A549 (cell line): ENCODE results near the gene ABLIM1. TPM values are rescaled to one million over a fixed set of nuclear protein-coding genes. Genes with fewer than 3 reads are reported as not detected.
A peak's percentile ranks its signal among the peaks of the same experiment; 100 is the strongest.

Source experiments
- ATAC-seq, 2 experiments: fragments of 200-7000 bp in 1 of 2; fragments of >200 bp in 1 of 2; cut with Nextera tagmentation in 1 of 2; cut with Tn5 transposase in 1 of 2; 3 replicates each; pipeline versions ENCODE4 v1.8.0 to v1.9.1; 2018 to 2020; ENCODE audit warnings: mild to moderate bottlenecking in 1 of 2, moderate library complexity in 1 of 2
- CTCF ChIA-PET: fragments of 300-600 bp; sonication (Branson Sonifier 250); formaldehyde crosslinking; extraction: SDS; loops from one replicate; lab custom pipeline; 2021; ENCODE audit warnings: antibody characterized with exemption, inconsistent platforms; lab: Yijun Ruan, JAX
- POLR2A ChIA-PET: fragments of 350-600 bp; formaldehyde crosslinking; extraction: SDS; loops from one replicate; lab custom pipeline; 2021; ENCODE audit warnings: antibody characterized with exemption, inconsistent platforms; lab: Yijun Ruan, JAX
- DNase-seq, 2 experiments: peaks; one replicate each; pipeline versions ENCODE4 v3.0.0 to v3.0.0-alpha.2; 2011 to 2016; ENCODE audit warnings: low read depth in 1 of 2, low spot score in 1 of 2
- FAIRE-seq: peaks from 2 replicates; lab custom pipeline; 2011; peaks lifted over from hg19 to GRCh38; lab: Jason Lieb, UNC
- H3K27ac ChIP-seq, 2 experiments: fragments of >200 bp; sonication (Bioruptor Twin); formaldehyde crosslinking; 3 replicates each; pipeline ENCODE4 v1.5.1; 2016 to 2017
- H3K4me1 ChIP-seq: fragments of >200 bp; sonication (Bioruptor Twin); formaldehyde crosslinking; 3 replicates; pipeline ENCODE4 v1.6.1; 2016
- H3K4me2 ChIP-seq: fragments of >200 bp; sonication (Bioruptor Twin); formaldehyde crosslinking; 3 replicates; pipeline ENCODE4 v1.6.1; 2016
- H3K4me3 ChIP-seq: fragments of >200 bp; sonication (Bioruptor Twin); formaldehyde crosslinking; 3 replicates; pipeline ENCODE4 v1.5.1; 2016
- H3K9me3 ChIP-seq: fragments of >200 bp; sonication (Bioruptor Twin); formaldehyde crosslinking; 3 replicates; pipeline ENCODE4 v1.6.1; 2016
- EP300 ChIP-seq, 2 experiments: fragments of >200 bp; sonication (Bioruptor Twin); formaldehyde crosslinking; IDR thresholded peaks; 2 replicates in 1 of 2; 3 replicates in 1 of 2; pipeline ENCODE4 v1.6.1; 2016 to 2017
- ESRRA ChIP-seq: fragments of 150-350 bp; IDR thresholded peaks from 2 replicates; pipeline ENCODE4 v1.6.1; 2014; ENCODE audit warnings: mild to moderate bottlenecking, low read length, borderline replicate concordance
- FOSB ChIP-seq: fragments of 250-450 bp; sonication (Bioruptor Pico); IDR thresholded peaks from 2 replicates; pipeline ENCODE4 v1.5.0; 2020; ENCODE audit warnings: mild to moderate bottlenecking, moderate library complexity
- HEYL ChIP-seq: fragments of 250-450 bp; sonication (Bioruptor Pico); IDR thresholded peaks from 2 replicates; pipeline ENCODE4 v1.8.0; 2021; ENCODE audit warnings: mild to moderate bottlenecking, moderate library complexity
- HOXB5 ChIP-seq: fragments of 250-450 bp; sonication (Bioruptor Pico); IDR thresholded peaks from 2 replicates; pipeline ENCODE4 v1.5.0; 2020; ENCODE audit warnings: mild to moderate bottlenecking, moderate library complexity
- JUN ChIP-seq, 2 experiments: fragments of >200 bp; sonication (Bioruptor Twin); formaldehyde crosslinking; IDR thresholded peaks; 2 replicates in 1 of 2; 3 replicates in 1 of 2; pipeline ENCODE4 v1.6.1; 2016 to 2017
- KDM1A ChIP-seq: fragments of 200-600 bp; sonication (generic); IDR thresholded peaks from 2 replicates; pipeline ENCODE4 v1.6.1; 2016; ENCODE audit warnings: low read depth, mild to moderate bottlenecking
- MAFK ChIP-seq: fragments of 450-650 bp; IDR thresholded peaks from 2 replicates; pipeline ENCODE4 v1.6.1; 2014; ENCODE audit not compliant: partially characterized antibody
- MYC ChIP-seq: IDR thresholded peaks from 2 replicates; pipeline ENCODE4 v1.6.1; 2012; ENCODE audit warnings: mild to moderate bottlenecking, inconsistent platforms, low read length, improper control_type of control experiment, borderline replicate concordance
- NPAS2 ChIP-seq: fragments of 250-450 bp; sonication (Bioruptor Pico); IDR thresholded peaks from 2 replicates; pipeline ENCODE4 v1.8.0; 2022; ENCODE audit warnings: mild to moderate bottlenecking, moderate library complexity, borderline replicate concordance
- NR3C1 ChIP-seq: fragments of >200 bp; sonication (Bioruptor Twin); formaldehyde crosslinking; IDR thresholded peaks from 3 replicates; pipeline ENCODE4 v1.6.1; 2017
- PHF8 ChIP-seq: fragments of 200-600 bp; sonication (generic); IDR thresholded peaks from 2 replicates; pipeline ENCODE4 v1.6.1; 2016; ENCODE audit warnings: low read depth, mild to moderate bottlenecking, antibody characterized with exemption, moderate library complexity, borderline replicate concordance
- POLR2A ChIP-seq: IDR thresholded peaks from 2 replicates; pipeline ENCODE4 v1.6.1; 2012; ENCODE audit warnings: mild to moderate bottlenecking, low read length
- RAD21 ChIP-seq, 2 experiments: fragments of >200 bp in 1 of 2; sonication (Bioruptor Twin) in 1 of 2; formaldehyde crosslinking in 1 of 2; IDR thresholded peaks in 1 of 2; conservative IDR thresholded peaks in 1 of 2; 2 replicates in 1 of 2; 3 replicates in 1 of 2; pipeline ENCODE4 v1.6.1; 2012 to 2018; ENCODE audit warnings: inconsistent platforms in 1 of 2
- RARB ChIP-seq: fragments of 250-450 bp; sonication (Bioruptor Pico); IDR thresholded peaks from 2 replicates; pipeline ENCODE4 v1.8.0; 2021; ENCODE audit warnings: mild to moderate bottlenecking, moderate library complexity
- RCOR1 ChIP-seq: fragments of 150-350 bp; IDR thresholded peaks from 2 replicates; pipeline ENCODE4 v1.6.1; 2014; ENCODE audit warnings: antibody characterized with exemption, low read length, low read depth
- SMC3 ChIP-seq: fragments of >200 bp; sonication (Bioruptor Twin); formaldehyde crosslinking; IDR thresholded peaks from 3 replicates; pipeline ENCODE4 v1.6.1; 2018; ENCODE audit warnings: inconsistent platforms
- SREBF2 ChIP-seq: fragments of 450-650 bp; IDR thresholded peaks from 2 replicates; pipeline ENCODE4 v1.6.1; 2014; ENCODE audit warnings: mild to moderate bottlenecking, moderate library complexity
- ZSCAN20 ChIP-seq: fragments of 250-450 bp; sonication (Bioruptor Pico); IDR thresholded peaks from 2 replicates; pipeline ENCODE4 v1.8.0; 2022; ENCODE audit warnings: mild to moderate bottlenecking, moderate library complexity
- WGBS: methylation state at CpG from one replicate; pipeline ENCODE4 v1.1.6; 2017; ENCODE audit errors: missing lambda C conversion rate; 5-methylcytosine and 5-hydroxymethylcytosine counted together
- polyA plus RNA-seq, 4 experiments: library from polyadenylated mRNA; depleted of rRNA in 3 of 4; stranded (reverse); fragments of >200 nt; fragmentation: RNase III in 1 of 4; extraction: RNeasy Plus Mini Kit Qiagen cat#74134 plus additional on column Dnase treatment in 1 of 4; gene quantifications; 2 replicates in 3 of 4; 3 replicates in 1 of 4; pipeline ENCODE4 v1.2.3, GENCODE V29; 2011 to 2017
- TF ChIP-seq, protein P1 (sequence below): IDR thresholded peaks from 2 replicates; pipeline ENCODE4 v1.6.1; 2012
- TF ChIP-seq, protein P2 (sequence below): IDR thresholded peaks from 2 replicates; pipeline ENCODE4 v1.6.1; 2012; ENCODE audit warnings: low read depth, borderline replicate concordance
- TF ChIP-seq, protein P3 (sequence below): fragments of 150-350 bp; IDR thresholded peaks from 2 replicates; pipeline ENCODE4 v1.6.1; 2014; ENCODE audit warnings: low read depth, mild to moderate bottlenecking, low read length
- TF ChIP-seq, protein P4 (sequence below): fragments of >200 bp; sonication (Bioruptor Twin); formaldehyde crosslinking; IDR thresholded peaks from 3 replicates; pipeline ENCODE4 v1.5.1; 2016

Gene ABLIM1
- polyA plus RNA-seq, 2 of the 4 experiments (the other 2 are of a cell fraction): 21.4 to 70.2 TPM

DNA sequence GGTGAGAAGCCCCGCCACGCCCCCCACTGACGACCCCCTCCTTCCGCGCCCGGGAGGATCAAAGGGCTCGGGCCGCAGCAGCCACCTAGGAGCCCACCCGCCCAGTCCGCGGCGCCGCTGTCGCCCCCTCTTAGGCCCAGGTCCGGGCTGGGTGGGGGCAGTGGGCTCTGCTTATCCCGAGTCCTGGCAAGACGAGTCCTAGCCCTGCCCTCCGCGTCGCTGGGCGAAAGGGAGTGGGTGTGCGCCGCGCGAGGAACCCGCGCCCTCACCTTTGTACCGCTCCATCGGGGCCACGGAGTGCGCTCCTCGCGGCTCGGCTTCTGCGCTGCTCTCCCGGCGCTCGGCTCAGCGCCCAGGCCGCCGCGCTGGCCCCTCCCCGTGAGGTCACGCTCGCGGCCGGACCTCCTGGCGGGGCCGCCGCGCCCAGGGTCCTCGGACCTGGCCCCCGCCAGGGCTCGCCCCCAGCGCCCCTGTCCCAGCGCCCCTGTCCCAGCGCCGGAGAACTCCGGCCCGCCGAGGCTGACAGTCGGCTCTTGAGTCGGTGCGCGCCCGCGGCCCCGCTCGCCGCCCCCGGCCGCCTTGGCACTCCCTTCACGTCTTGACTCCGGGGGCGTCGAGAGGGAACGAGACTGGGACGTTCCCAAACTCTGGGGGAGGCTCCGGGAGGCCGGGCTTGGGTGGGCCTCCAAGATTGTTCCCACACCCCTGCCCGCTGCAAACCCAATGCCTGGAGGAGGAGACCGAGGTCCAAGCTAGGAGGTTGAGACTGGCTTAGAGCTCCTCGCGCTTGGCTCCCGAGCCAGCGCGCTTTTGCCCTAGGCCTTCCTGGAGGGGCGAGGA is 253.7 kb downstream of the ABLIM1 start, which contains the start of gene AFAP1L2:
TSS of gene AFAP1L2 (minus strand) at position 332 of the 840 bp plus-strand sequence. CDS start at position 285, 47 bp downstream.
- H3K4me1 ChIP-seq: peaks cover 55% of the 10 kb centered on the region
- H3K9me3 ChIP-seq: no peaks in the 10 kb centered on the region
- FAIRE-seq (no peak), ATAC-seq (peak; percentile 89), DNase-seq (peak; percentile 64 to 65)
- H3K27ac ChIP-seq: peak within 1 kb of the TSS; percentile 74 to 97
- WGBS: 3% methylated on average over 12 of the region's 88 CpGs
- ChIA-PET CTCF (interaction anchor here (0.8 to 4.4 kb wide), 24 partner anchors 10 to 132 kb away, joined by 3 to 76 read pairs (median 5); no protein-coding TSS in a partner anchor), POLR2A (interaction anchor here (0.9 to 2.5 kb wide), 6 partner anchors 9 to 98 kb away, joined by 3 to 10 read pairs (median 6); no protein-coding TSS in a partner anchor)
- peak within 1 kb of the TSS; percentile 96 for H3K4me2 ChIP-seq
- peak within 1 kb of the TSS; percentile 83 for H3K4me3 ChIP-seq
- TF ChIP-seq HEYL (CRISPR knock-in tag) (no peak), PHF8 (peak; percentile 17; the same call in 1 of the 2 replicates), POLR2A (peak; percentile 69), KDM1A (peak; percentile 41; the same call in 1 of the 2 replicates), HOXB5 (CRISPR knock-in tag) (no peak), RAD21 (conservative IDR thresholded peaks at IDR 0.05 in 1 of 2, IDR thresholded peaks at IDR 0.05 in 1 of 2) (0 out of 5 replicates have a peak, but pooled peaks of 1 of the 2 experiments have one; percentile 14), JUN (IDR thresholded peaks at IDR 0.05) (0 out of 5 replicates have a peak, but pooled peaks of 1 of the 2 experiments have one; percentile 51), SMC3 (0 out of 3 replicates have a peak, but pooled peaks have one; percentile 15), MYC (0 out of 2 replicates have a peak, but pooled peaks have one; percentile 38)
- TF ChIP-seq, protein P1, sequence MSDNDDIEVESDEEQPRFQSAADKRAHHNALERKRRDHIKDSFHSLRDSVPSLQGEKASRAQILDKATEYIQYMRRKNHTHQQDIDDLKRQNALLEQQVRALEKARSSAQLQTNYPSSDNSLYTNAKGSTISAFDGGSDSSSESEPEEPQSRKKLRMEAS: peak; percentile 66
- TF ChIP-seq, protein P2, sequence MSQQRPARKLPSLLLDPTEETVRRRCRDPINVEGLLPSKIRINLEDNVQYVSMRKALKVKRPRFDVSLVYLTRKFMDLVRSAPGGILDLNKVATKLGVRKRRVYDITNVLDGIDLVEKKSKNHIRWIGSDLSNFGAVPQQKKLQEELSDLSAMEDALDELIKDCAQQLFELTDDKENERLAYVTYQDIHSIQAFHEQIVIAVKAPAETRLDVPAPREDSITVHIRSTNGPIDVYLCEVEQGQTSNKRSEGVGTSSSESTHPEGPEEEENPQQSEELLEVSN: peak; percentile 83
- TF ChIP-seq, all 56 proteins: peak for 9

DNA sequence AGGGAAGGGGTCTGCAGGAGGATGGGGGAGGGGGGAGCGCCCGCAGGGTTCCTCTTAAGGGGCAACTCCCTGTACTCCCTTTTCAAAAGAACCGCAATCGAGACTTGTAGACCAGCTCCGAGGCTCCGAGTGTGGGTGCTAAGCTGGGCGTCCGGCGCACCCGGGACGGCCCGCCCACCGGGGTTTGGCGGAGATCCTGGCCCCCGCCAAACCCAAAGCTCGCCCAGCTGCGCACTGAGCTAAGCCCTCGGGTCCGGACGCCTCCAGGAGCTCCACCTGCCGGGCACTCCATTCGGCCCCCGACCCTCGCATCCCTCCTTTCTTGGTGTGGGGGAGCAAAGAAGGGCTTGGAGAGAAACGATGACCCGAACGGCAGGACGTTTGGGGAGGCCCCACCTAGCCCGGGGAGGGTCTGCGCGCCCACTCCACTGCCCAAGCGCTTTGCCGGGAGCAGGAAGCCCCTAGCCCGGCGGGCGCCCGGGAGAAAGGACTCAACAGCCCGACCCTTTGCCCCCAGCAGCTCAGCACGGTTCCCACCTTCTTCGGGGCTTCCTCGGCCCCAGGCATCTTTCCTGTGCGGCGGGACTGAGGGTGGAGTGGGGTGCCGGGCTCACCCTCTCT is 254.4 kb downstream of the ABLIM1 start:
- POLR2A ChIA-PET: interaction anchor here (0.6 to 2.5 kb wide), 8 partner anchors 10 to 100 kb away, joined by 3 to 10 read pairs (median 4); no protein-coding TSS in a partner anchor
- ATAC-seq (peak; percentile 38 to 77; a peak in 4 of 6 replicates), FAIRE-seq (no peak), DNase-seq (peak; percentile 33 to 67)
- no peak for TF ChIP-seq RCOR1
- no peak for TF ChIP-seq EP300 (IDR thresholded peaks at IDR 0.05)
- no peak for TF ChIP-seq FOSB (CRISPR knock-in tag)
- TF ChIP-seq, protein P3, sequence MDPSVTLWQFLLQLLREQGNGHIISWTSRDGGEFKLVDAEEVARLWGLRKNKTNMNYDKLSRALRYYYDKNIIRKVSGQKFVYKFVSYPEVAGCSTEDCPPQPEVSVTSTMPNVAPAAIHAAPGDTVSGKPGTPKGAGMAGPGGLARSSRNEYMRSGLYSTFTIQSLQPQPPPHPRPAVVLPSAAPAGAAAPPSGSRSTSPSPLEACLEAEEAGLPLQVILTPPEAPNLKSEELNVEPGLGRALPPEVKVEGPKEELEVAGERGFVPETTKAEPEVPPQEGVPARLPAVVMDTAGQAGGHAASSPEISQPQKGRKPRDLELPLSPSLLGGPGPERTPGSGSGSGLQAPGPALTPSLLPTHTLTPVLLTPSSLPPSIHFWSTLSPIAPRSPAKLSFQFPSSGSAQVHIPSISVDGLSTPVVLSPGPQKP: no peak
- no peak for TF ChIP-seq NR3C1
- TF ChIP-seq JUN (IDR thresholded peaks at IDR 0.05): no peak
- no peak for TF ChIP-seq RARB (CRISPR knock-in tag)
- no peak for TF ChIP-seq ESRRA
- TF ChIP-seq NPAS2 (CRISPR knock-in tag): no peak
- TF ChIP-seq ZSCAN20: no peak
- TF ChIP-seq, protein P4, sequence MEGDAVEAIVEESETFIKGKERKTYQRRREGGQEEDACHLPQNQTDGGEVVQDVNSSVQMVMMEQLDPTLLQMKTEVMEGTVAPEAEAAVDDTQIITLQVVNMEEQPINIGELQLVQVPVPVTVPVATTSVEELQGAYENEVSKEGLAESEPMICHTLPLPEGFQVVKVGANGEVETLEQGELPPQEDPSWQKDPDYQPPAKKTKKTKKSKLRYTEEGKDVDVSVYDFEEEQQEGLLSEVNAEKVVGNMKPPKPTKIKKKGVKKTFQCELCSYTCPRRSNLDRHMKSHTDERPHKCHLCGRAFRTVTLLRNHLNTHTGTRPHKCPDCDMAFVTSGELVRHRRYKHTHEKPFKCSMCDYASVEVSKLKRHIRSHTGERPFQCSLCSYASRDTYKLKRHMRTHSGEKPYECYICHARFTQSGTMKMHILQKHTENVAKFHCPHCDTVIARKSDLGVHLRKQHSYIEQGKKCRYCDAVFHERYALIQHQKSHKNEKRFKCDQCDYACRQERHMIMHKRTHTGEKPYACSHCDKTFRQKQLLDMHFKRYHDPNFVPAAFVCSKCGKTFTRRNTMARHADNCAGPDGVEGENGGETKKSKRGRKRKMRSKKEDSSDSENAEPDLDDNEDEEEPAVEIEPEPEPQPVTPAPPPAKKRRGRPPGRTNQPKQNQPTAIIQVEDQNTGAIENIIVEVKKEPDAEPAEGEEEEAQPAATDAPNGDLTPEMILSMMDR: peak; percentile 50
- peak; percentile 82 for TF ChIP-seq SMC3
- TF ChIP-seq RAD21 (conservative IDR thresholded peaks at IDR 0.05 in 1 of 2, IDR thresholded peaks at IDR 0.05 in 1 of 2): peak; percentile 58 to 70
- TF ChIP-seq MAFK: no peak
- TF ChIP-seq SREBF2: no peak
- peak overlapping the region; percentile 96 for H3K4me2 ChIP-seq
- no peaks in the 10 kb centered on the region for H3K9me3 ChIP-seq
- peak overlapping the region; percentile 74 to 97 for H3K27ac ChIP-seq
- H3K4me1 ChIP-seq: peaks cover 48% of the 10 kb centered on the region
- 4% methylated on average over 26 of the region's 44 CpGs for WGBS
- H3K4me3 ChIP-seq: peak overlapping the region; percentile 83
- CTCF ChIA-PET: interaction anchor here (0.6 to 4.4 kb wide), 33 partner anchors 13 to 697 kb away, joined by 3 to 76 read pairs (median 5); no protein-coding TSS in a partner anchor
